IMR-90 (cell line): ENCODE data around the gene GPR153. TPM values are rescaled to one million over a fixed set of nuclear protein-coding genes. Genes with fewer than 3 reads are reported as not detected.

Experiments used
- ATAC-seq: fragments of 200-7000 bp; cut with Tn5 transposase; 2 replicates; pipeline ENCODE4 v1.9.1; 2020; ENCODE audit warnings: low read depth, mild to moderate bottlenecking, moderate library complexity
- BruUV-seq: library from RNA; stranded (reverse); fragments of 400-500 nt; replicated peaks from 2 replicates; lab custom pipeline; 2021; lab: Mats Ljungman, UMichigan
- CTCF ChIA-PET: fragments of 300-600 bp; formaldehyde crosslinking; extraction: SDS; loops from one replicate; lab custom pipeline; 2021; ENCODE audit warnings: antibody characterized with exemption; lab: Yijun Ruan, JAX
- POLR2A ChIA-PET: fragments of 300-600 bp; sonication (Branson Sonifier 250); formaldehyde crosslinking; loops from one replicate; lab custom pipeline; 2022; ENCODE audit warnings: antibody characterized with exemption; ENCODE audit not compliant: unreplicated experiment; lab: Charles Lee
- DNase-seq: peaks from one replicate; pipeline ENCODE4 v3.0.0; 2013
- H2AFZ ChIP-seq: replicated peaks from 2 replicates; pipeline ENCODE3; 2013; ENCODE audit warnings: low read length, mild to moderate bottlenecking; ENCODE audit not compliant: poor library complexity
- H2AK5ac ChIP-seq: 2 replicates; pipeline ENCODE4 v1.6.1; 2013; ENCODE audit warnings: low read depth, low read length, inconsistent platforms
- H2AK9ac ChIP-seq: replicated peaks from 2 replicates; pipeline ENCODE3; 2013; ENCODE audit warnings: mild to moderate bottlenecking, low read depth, low read length, moderate library complexity; ENCODE audit not compliant: poor library complexity
- H2BK120ac ChIP-seq: 2 replicates; pipeline ENCODE4 v1.6.1; 2013; ENCODE audit warnings: low read depth, low read length, inconsistent platforms
- H2BK15ac ChIP-seq: 3 replicates; pipeline ENCODE4 v1.6.1; 2013; ENCODE audit warnings: low read depth, low read length, inconsistent platforms
- H2BK20ac ChIP-seq: 2 replicates; pipeline ENCODE4 v1.6.1; 2013; ENCODE audit warnings: low read depth, mild to moderate bottlenecking, inconsistent platforms, low read length, moderate library complexity
- H2BK5ac ChIP-seq: 2 replicates; pipeline ENCODE4 v1.6.1; 2013; ENCODE audit warnings: mild to moderate bottlenecking, low read depth, low read length, inconsistent platforms; ENCODE audit not compliant: poor library complexity, severe bottlenecking
- H3K14ac ChIP-seq: replicated peaks from 2 replicates; pipeline ENCODE4 v1.6.1; 2013; ENCODE audit warnings: low read depth, low read length, inconsistent platforms
- H3K18ac ChIP-seq: 2 replicates; pipeline ENCODE4 v1.6.1; 2013; ENCODE audit warnings: low read depth, low read length, control low read depth
- H3K23ac ChIP-seq: 2 replicates; pipeline ENCODE4 v1.6.1; 2013; ENCODE audit warnings: low read depth, low read length, inconsistent platforms
- H3K27ac ChIP-seq: 2 replicates; pipeline ENCODE4 v1.5.1; 2013; ENCODE audit warnings: mild to moderate bottlenecking, control low read depth, low read length; ENCODE audit not compliant: insufficient read depth
- H3K27me3 ChIP-seq: 2 replicates; pipeline ENCODE4 v1.6.1; 2013; ENCODE audit warnings: low read length; ENCODE audit not compliant: control insufficient read depth, insufficient read depth
- H3K36me3 ChIP-seq: 2 replicates; pipeline ENCODE4 v1.6.1; 2013; ENCODE audit warnings: low read length, mixed read lengths; ENCODE audit not compliant: control insufficient read depth, insufficient read depth
- H3K4ac ChIP-seq: 2 replicates; pipeline ENCODE4 v1.6.1; 2013; ENCODE audit warnings: low read depth, low read length, inconsistent platforms
- H3K4me1 ChIP-seq: 2 replicates; pipeline ENCODE4 v1.6.1; 2013; ENCODE audit warnings: low read length, mixed read lengths; ENCODE audit not compliant: control insufficient read depth, insufficient read depth
- H3K4me2 ChIP-seq: 2 replicates; pipeline ENCODE4 v1.6.1; 2013; ENCODE audit warnings: low read depth, mild to moderate bottlenecking, control low read depth, low read length, moderate library complexity
- H3K4me3 ChIP-seq: 2 replicates; pipeline ENCODE4 v1.5.1; 2013; ENCODE audit warnings: low read depth, mild to moderate bottlenecking, control low read depth, low read length, moderate library complexity; ENCODE audit not compliant: insufficient read depth
- H3K56ac ChIP-seq: 2 replicates; pipeline ENCODE4 v1.6.1; 2013; ENCODE audit warnings: low read length, inconsistent platforms; ENCODE audit not compliant: insufficient read depth; ENCODE audit errors: extremely low read depth
- H3K79me1 ChIP-seq, 2 experiments: 2 replicates each; pipeline ENCODE4 v1.6.1; 2013; ENCODE audit warnings: low read length in 2 of 2, inconsistent platforms in 1 of 2, low read depth in 1 of 2
- H3K9ac ChIP-seq: 2 replicates; pipeline ENCODE4 v1.6.1; 2013; ENCODE audit warnings: low read depth, low read length, control low read depth
- H3K9me1 ChIP-seq: 2 replicates; pipeline ENCODE4 v1.6.1; 2013; ENCODE audit warnings: low read length, inconsistent platforms; ENCODE audit not compliant: insufficient read depth
- H3K9me3 ChIP-seq: 2 replicates; pipeline ENCODE4 v1.6.1; 2013; ENCODE audit warnings: low read length; ENCODE audit not compliant: control insufficient read depth, insufficient read depth
- H4K20me1 ChIP-seq: 2 replicates; pipeline ENCODE4 v1.6.1; 2013; ENCODE audit warnings: low read length, inconsistent platforms; ENCODE audit not compliant: insufficient read depth
- H4K5ac ChIP-seq: 2 replicates; pipeline ENCODE4 v1.6.1; 2013; ENCODE audit warnings: mild to moderate bottlenecking, low read depth, low read length, control low read depth
- H4K8ac ChIP-seq, 2 experiments: 2 replicates each; pipeline ENCODE4 v1.6.1; 2013; ENCODE audit warnings: low read depth in 2 of 2, low read length in 2 of 2, control low read depth in 1 of 2, inconsistent platforms in 1 of 2
- H4K91ac ChIP-seq: 2 replicates; pipeline ENCODE4 v1.6.1; 2013; ENCODE audit warnings: low read depth, low read length, inconsistent platforms; ENCODE audit not compliant: insufficient read depth
- BHLHE40 ChIP-seq: fragments of 150-350 bp; IDR thresholded peaks from 2 replicates; pipeline ENCODE4 v1.6.1; 2016; ENCODE audit warnings: mild to moderate bottlenecking, low read depth, low read length
- FOS ChIP-seq: fragments of 150-350 bp; IDR thresholded peaks from 2 replicates; pipeline ENCODE4 v1.6.1; 2016; ENCODE audit warnings: low read depth, low read length
- MAFK ChIP-seq: IDR thresholded peaks from 2 replicates; pipeline ENCODE4 v1.6.1; 2012; ENCODE audit warnings: low read depth, low read length, improper control_type of control experiment
- MAZ ChIP-seq: IDR thresholded peaks from 2 replicates; pipeline ENCODE4 v1.6.1; 2012; ENCODE audit warnings: low read depth, mild to moderate bottlenecking, low read length, improper control_type of control experiment, moderate library complexity, borderline replicate concordance
- MXI1 ChIP-seq: IDR thresholded peaks from 2 replicates; pipeline ENCODE4 v1.6.1; 2012; ENCODE audit warnings: low read depth, mild to moderate bottlenecking, low read length, moderate library complexity, borderline replicate concordance
- NFE2L2 ChIP-seq: fragments of 150-350 bp; IDR thresholded peaks from 2 replicates; pipeline ENCODE4 v1.6.1; 2016; ENCODE audit warnings: low read depth, mild to moderate bottlenecking, low read length
- RAD21 ChIP-seq: IDR thresholded peaks from 2 replicates; pipeline ENCODE4 v1.6.1; 2012; ENCODE audit warnings: low read length, improper control_type of control experiment
- RCOR1 ChIP-seq: IDR thresholded peaks from 2 replicates; pipeline ENCODE4 v1.6.1; 2012; ENCODE audit warnings: mild to moderate bottlenecking, low read length, improper control_type of control experiment; ENCODE audit not compliant: insufficient replicate concordance
- RFX5 ChIP-seq: IDR thresholded peaks from 2 replicates; pipeline ENCODE4 v1.8.0; 2012; ENCODE audit warnings: low read depth, mild to moderate bottlenecking, low read length, moderate library complexity
- SMC3 ChIP-seq: fragments of 150-350 bp; IDR thresholded peaks from 2 replicates; pipeline ENCODE4 v1.6.1; 2016; ENCODE audit warnings: low read depth, mild to moderate bottlenecking, antibody characterized with exemption, low read length, moderate library complexity
- WGBS, 2 experiments: methylation state at CpG; one replicate each; pipeline versions ENCODE4 v1.1.5 to v1.1.7; 2013; ENCODE audit warnings: missing lambda C conversion rate in 2 of 2; ENCODE audit not compliant: insufficient read length in 1 of 2; ENCODE audit errors: extremely low coverage in 2 of 2; 5-methylcytosine and 5-hydroxymethylcytosine counted together
- dilution Hi-C: fragments of 300-500 bp; cut with HindIII; formaldehyde crosslinking; loops from one replicate; pipeline ENCODE4 v1.14.3; 2018; ENCODE audit warnings: low sequenced_read_pairs; ENCODE audit not compliant: unreplicated experiment
- in situ Hi-C: fragments of 300-500 bp; cut with MboI; formaldehyde crosslinking; loops from 3 replicates; pipeline ENCODE4 v1.14.3; 2019; ENCODE audit warnings: low sequenced_read_pairs, inconsistent platforms, mixed read lengths
- intact Hi-C: fragments of 100-400 bp; cut with micrococcal nuclease; formaldehyde crosslinking; loops from 2 replicates; pipeline ENCODE4 v1.10.0; 2022
- polyA plus RNA-seq, 3 experiments: library from polyadenylated mRNA; depleted of rRNA; stranded (reverse); fragments of >200 nt; gene quantifications; 2 replicates each; pipeline ENCODE4 v1.2.3, GENCODE V29; 2012; ENCODE audit warnings: low replicate concordance in 1 of 3
- total RNA-seq: library from RNA; depleted of rRNA; stranded (reverse); fragments of >200 nt; gene quantifications from 2 replicates; pipeline ENCODE4 v1.2.3, GENCODE V29; 2012
- TF ChIP-seq, protein P1 (sequence below): fragments of 150-350 bp; IDR thresholded peaks from 2 replicates; pipeline ENCODE4 v1.6.1; 2016; ENCODE audit warnings: low read depth, mild to moderate bottlenecking, low read length, moderate library complexity, borderline replicate concordance
- TF ChIP-seq, protein P2 (sequence below): conservative IDR thresholded peaks from 2 replicates; pipeline ENCODE4 v1.5.1; 2012; ENCODE audit warnings: mild to moderate bottlenecking, low read depth, low read length, improper control_type of control experiment

Gene GPR153
- total and polyA plus RNA-seq, 2 of the 4 experiments (the other 2 are of a cell fraction): 1.8 to 5.2 TPM

- POLR2A ChIA-PET: no interaction called here
- no peak for ATAC-seq
These were observed 21.8 kb upstream of the GPR153 start for GRCh38 chr1:6282577-6283270.

More at GRCh38 chr1:6282577-6283270, 21.8 kb upstream of the GPR153 start:
- H4K91ac ChIP-seq: no peak overlapping the region
- H3K18ac ChIP-seq: no peak overlapping the region
- no peak overlapping the region for H3K4ac ChIP-seq
- no peak overlapping the region for H4K8ac ChIP-seq
- H3K9me1 ChIP-seq: no peaks in the 10 kb centered on the region
- no peaks in the 10 kb centered on the region for H3K27me3 ChIP-seq
- H2BK15ac ChIP-seq: no peak overlapping the region
- no peak for DNase-seq
- no peak overlapping the region for H3K56ac ChIP-seq
- no peak overlapping the region for H3K9ac ChIP-seq
- H2BK5ac ChIP-seq: no peak overlapping the region
- dilution Hi-C loops: no loop called here
- H3K23ac ChIP-seq: no peak overlapping the region
- H2AFZ ChIP-seq: no peak overlapping the region
- intact Hi-C loops: no loop called here
- no peak overlapping the region for H3K27ac ChIP-seq
- no peak overlapping the region for H2AK5ac ChIP-seq
- no peak overlapping the region for H3K4me2 ChIP-seq
- H2BK120ac ChIP-seq: no peak overlapping the region
- no peak overlapping the region for H2AK9ac ChIP-seq
- H3K9me3 ChIP-seq: no peaks in the 10 kb centered on the region
- H3K14ac ChIP-seq: no peak overlapping the region
- no peak overlapping the region for H3K4me3 ChIP-seq
- BruUV-seq: no TSS peak
- H3K4me1 ChIP-seq: peaks cover 4% of the 10 kb centered on the region; the same call in 1 of the 2 replicates
- no peak overlapping the region for H2BK20ac ChIP-seq
- no peak overlapping the region for H4K5ac ChIP-seq
- no peaks in the 10 kb centered on the region for H3K36me3 ChIP-seq
- in situ Hi-C loops: no loop called here
- H3K79me1 ChIP-seq: no peaks in the 10 kb centered on the region; a peak in 1 of 4 replicates
- CTCF ChIA-PET: no interaction called here
- 100% methylated on average over 1 of the region's 17 CpGs; no CpG with 5 or more reads in 1 of the 2 experiments for WGBS, 2 experiments
- H4K20me1 ChIP-seq: no peaks in the 10 kb centered on the region
- TF ChIP-seq SMC3 (no peak), MXI1 (no peak), MAFK (no peak), RAD21 (no peak), BHLHE40 (no peak), NFE2L2 (no peak), MAZ (no peak), RFX5 (no peak), RCOR1 (no peak), FOS (no peak)
- TF ChIP-seq, protein P1, sequence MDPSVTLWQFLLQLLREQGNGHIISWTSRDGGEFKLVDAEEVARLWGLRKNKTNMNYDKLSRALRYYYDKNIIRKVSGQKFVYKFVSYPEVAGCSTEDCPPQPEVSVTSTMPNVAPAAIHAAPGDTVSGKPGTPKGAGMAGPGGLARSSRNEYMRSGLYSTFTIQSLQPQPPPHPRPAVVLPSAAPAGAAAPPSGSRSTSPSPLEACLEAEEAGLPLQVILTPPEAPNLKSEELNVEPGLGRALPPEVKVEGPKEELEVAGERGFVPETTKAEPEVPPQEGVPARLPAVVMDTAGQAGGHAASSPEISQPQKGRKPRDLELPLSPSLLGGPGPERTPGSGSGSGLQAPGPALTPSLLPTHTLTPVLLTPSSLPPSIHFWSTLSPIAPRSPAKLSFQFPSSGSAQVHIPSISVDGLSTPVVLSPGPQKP: no peak
- TF ChIP-seq, protein P2, sequence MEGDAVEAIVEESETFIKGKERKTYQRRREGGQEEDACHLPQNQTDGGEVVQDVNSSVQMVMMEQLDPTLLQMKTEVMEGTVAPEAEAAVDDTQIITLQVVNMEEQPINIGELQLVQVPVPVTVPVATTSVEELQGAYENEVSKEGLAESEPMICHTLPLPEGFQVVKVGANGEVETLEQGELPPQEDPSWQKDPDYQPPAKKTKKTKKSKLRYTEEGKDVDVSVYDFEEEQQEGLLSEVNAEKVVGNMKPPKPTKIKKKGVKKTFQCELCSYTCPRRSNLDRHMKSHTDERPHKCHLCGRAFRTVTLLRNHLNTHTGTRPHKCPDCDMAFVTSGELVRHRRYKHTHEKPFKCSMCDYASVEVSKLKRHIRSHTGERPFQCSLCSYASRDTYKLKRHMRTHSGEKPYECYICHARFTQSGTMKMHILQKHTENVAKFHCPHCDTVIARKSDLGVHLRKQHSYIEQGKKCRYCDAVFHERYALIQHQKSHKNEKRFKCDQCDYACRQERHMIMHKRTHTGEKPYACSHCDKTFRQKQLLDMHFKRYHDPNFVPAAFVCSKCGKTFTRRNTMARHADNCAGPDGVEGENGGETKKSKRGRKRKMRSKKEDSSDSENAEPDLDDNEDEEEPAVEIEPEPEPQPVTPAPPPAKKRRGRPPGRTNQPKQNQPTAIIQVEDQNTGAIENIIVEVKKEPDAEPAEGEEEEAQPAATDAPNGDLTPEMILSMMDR: no peak
